Measurements from ENCODE around the gene BORCS5. TPM values are rescaled to one million over a fixed set of nuclear protein-coding genes. Genes with fewer than 3 reads are reported as not detected.

BORCS5 gene
- total and polyA plus RNA-seq, 2 of the 4 experiments (the other 2 are of a cell fraction): 14.4 to 18.3 TPM

DNA sequence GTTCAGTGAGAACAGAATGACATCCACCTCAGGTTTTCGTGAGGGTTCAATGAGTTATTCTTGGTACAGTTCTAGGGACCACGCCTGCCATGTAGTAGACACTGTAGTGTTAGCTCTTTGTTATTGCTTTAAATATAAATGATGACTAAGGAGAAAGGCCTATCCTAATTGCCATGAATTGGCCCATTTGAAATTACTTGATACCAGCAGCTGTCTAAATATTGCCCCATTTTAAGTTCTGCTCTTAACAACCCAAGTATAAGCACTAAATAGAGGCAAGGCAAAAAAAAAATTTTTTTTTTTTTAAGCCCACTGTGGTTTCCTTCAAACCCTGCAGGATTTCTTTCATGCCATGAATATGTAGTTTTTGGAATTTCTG, 84.5 kb downstream of the BORCS5 start:
- Histone ChIP-seq H3K4me2 (ENCODE audit: low read depth, low read length) (no peak overlapping the region), H2BK5ac (ENCODE audit: low read depth, low read length, poor library complexity, severe bottlenecking) (no peak overlapping the region), H3K18ac (ENCODE audit: low read depth, low read length) (0 out of 2 replicates have a peak overlapping the region, but pooled peaks have one; percentile 5), H3K9me1 (ENCODE audit: insufficient read depth, low read length) (peaks cover 8% of the 10 kb centered on the region), H3K9me3 (ENCODE audit: control insufficient read depth, insufficient read depth, low read length) (no peaks in the 10 kb centered on the region), H2AK5ac (ENCODE audit: low read depth, low read length) (peak overlapping the region; percentile 3; the same call in 1 of the 2 replicates), H2BK15ac (ENCODE audit: low read depth, low read length) (0 out of 3 replicates have a peak overlapping the region, but pooled peaks have one; percentile 34), H3K27me3 (ENCODE audit: control insufficient read depth, insufficient read depth, low read length) (no peaks in the 10 kb centered on the region), H3K23ac (ENCODE audit: low read depth, low read length) (no peak overlapping the region), H4K5ac (ENCODE audit: low read depth, low read length) (no peak overlapping the region; the same call in 1 of the 2 replicates), H3K27ac (ENCODE audit: insufficient read depth, low read length) (no peak overlapping the region), H4K91ac (ENCODE audit: insufficient read depth, low read depth, low read length) (no peak overlapping the region; the same call in 1 of the 2 replicates), H3K9ac (ENCODE audit: low read depth, low read length) (no peak overlapping the region), H2BK20ac (ENCODE audit: low read depth, low read length) (no peak overlapping the region), H2BK120ac (ENCODE audit: low read depth, low read length) (no peak overlapping the region), H4K20me1 (ENCODE audit: insufficient read depth, low read length) (no peaks in the 10 kb centered on the region), H3K4me3 (ENCODE audit: insufficient read depth, low read depth, low read length) (no peak overlapping the region), H3K79me1 (ENCODE audit: low read depth in 1 of 2, low read length in 2 of 2) (no peaks in the 10 kb centered on the region; a peak in 1 of 4 replicates), H2AK9ac (replicated peaks; ENCODE audit: low read depth, low read length, poor library complexity) (no peak overlapping the region), H4K8ac (ENCODE audit: low read depth in 2 of 2, low read length in 2 of 2) (no peak overlapping the region), H3K14ac (replicated peaks; ENCODE audit: low read depth, low read length) (no peak overlapping the region; the same call in 1 of the 2 replicates), H3K36me3 (ENCODE audit: control insufficient read depth, insufficient read depth, low read length) (no peaks in the 10 kb centered on the region), H3K4me1 (ENCODE audit: control insufficient read depth, insufficient read depth, low read length) (peaks cover 17% of the 10 kb centered on the region), H2AFZ (replicated peaks; ENCODE audit: low read length, poor library complexity) (no peak overlapping the region), H3K56ac (ENCODE audit: extremely low read depth, insufficient read depth, low read length) (no peak overlapping the region), H3K4ac (ENCODE audit: low read depth, low read length) (no peak overlapping the region; the same call in 1 of the 2 replicates)
- ChIA-PET CTCF (interaction anchor here (0.6 kb wide), 1 partner anchor 301 kb away, joined by 3 read pairs; no protein-coding TSS in a partner anchor), POLR2A (ENCODE audit: unreplicated experiment) (no interaction called here)
- no peak for DNase-seq
- BruUV-seq (replicated peaks): no TSS peak
- in situ Hi-C loops (cut with MboI; ENCODE audit: low sequenced_read_pairs) (no loop called here), intact Hi-C loops (cut with micrococcal nuclease) (no loop called here), dilution Hi-C loops (cut with HindIII; ENCODE audit: low sequenced_read_pairs, unreplicated experiment) (no loop called here)
- no peak for ATAC-seq (ENCODE audit: low read depth)
- no CpG with 5 or more reads among the region's 2 CpGs for WGBS, 2 experiments (ENCODE audit: extremely low coverage in 2 of 2, insufficient read length in 1 of 2)
- TF ChIP-seq MAFK (IDR thresholded peaks at IDR 0.05; ENCODE audit: low read depth, low read length): peak; percentile 62
- no peak for TF ChIP-seq RCOR1 (IDR thresholded peaks at IDR 0.05; ENCODE audit: insufficient replicate concordance, low read length)

Measured in IMR-90 (cell line).